Measurements from ENCODE around the gene SLC8A2.

Gene SLC8A2

GRCh38 chr19:47514151-47514868, 42.6 kb upstream of the SLC8A2 start:
- DNase-seq (ENCODE audit: low spot score): no peak
- TF ChIP-seq, protein P1, sequence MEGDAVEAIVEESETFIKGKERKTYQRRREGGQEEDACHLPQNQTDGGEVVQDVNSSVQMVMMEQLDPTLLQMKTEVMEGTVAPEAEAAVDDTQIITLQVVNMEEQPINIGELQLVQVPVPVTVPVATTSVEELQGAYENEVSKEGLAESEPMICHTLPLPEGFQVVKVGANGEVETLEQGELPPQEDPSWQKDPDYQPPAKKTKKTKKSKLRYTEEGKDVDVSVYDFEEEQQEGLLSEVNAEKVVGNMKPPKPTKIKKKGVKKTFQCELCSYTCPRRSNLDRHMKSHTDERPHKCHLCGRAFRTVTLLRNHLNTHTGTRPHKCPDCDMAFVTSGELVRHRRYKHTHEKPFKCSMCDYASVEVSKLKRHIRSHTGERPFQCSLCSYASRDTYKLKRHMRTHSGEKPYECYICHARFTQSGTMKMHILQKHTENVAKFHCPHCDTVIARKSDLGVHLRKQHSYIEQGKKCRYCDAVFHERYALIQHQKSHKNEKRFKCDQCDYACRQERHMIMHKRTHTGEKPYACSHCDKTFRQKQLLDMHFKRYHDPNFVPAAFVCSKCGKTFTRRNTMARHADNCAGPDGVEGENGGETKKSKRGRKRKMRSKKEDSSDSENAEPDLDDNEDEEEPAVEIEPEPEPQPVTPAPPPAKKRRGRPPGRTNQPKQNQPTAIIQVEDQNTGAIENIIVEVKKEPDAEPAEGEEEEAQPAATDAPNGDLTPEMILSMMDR (IDR thresholded peaks at IDR 0.05; ENCODE audit: borderline replicate concordance, control extremely low read depth, extremely low read depth, insufficient read depth, missing control alignments): no peak
- in situ Hi-C loops (cut with MboI; ENCODE audit: low sequenced_read_pairs, unreplicated experiment): no loop called here

DNA sequence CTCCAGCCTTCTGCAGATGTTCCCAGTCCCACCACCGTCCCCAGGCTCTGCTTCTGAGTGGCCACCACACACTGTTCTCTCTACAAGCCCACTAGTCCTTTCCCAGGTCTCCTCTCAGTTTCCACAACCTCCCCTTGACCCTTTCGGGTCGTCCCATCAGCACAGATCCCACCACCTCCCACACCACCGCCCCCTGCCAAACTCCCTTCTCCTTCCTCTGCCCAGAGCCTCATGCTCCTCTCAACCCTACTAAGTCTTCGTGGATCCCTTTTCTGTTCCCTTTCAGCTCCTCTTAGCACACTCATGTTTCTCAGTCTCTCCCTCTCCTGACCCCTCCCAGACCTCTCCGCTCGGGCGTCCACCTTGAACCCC, 41.2 kb upstream of the SLC8A2 start:
- in situ Hi-C loops (cut with MboI; ENCODE audit: low sequenced_read_pairs, unreplicated experiment): no loop called here
- TF ChIP-seq, protein P1 (IDR thresholded peaks at IDR 0.05; ENCODE audit: borderline replicate concordance, control extremely low read depth, extremely low read depth, insufficient read depth, missing control alignments): no peak

GRCh38 chr19:47512183-47512947, 40.7 kb upstream of the SLC8A2 start:
- TF ChIP-seq, protein P1 (IDR thresholded peaks at IDR 0.05; ENCODE audit: borderline replicate concordance, control extremely low read depth, extremely low read depth, insufficient read depth, missing control alignments): no peak
- no peak for DNase-seq (ENCODE audit: low spot score)
- in situ Hi-C loops (cut with MboI; ENCODE audit: low sequenced_read_pairs, unreplicated experiment): no loop called here

More for the DNA sequence above, 41.2 kb upstream of the SLC8A2 start:
- no peak for DNase-seq (ENCODE audit: low spot score)

DNA sequence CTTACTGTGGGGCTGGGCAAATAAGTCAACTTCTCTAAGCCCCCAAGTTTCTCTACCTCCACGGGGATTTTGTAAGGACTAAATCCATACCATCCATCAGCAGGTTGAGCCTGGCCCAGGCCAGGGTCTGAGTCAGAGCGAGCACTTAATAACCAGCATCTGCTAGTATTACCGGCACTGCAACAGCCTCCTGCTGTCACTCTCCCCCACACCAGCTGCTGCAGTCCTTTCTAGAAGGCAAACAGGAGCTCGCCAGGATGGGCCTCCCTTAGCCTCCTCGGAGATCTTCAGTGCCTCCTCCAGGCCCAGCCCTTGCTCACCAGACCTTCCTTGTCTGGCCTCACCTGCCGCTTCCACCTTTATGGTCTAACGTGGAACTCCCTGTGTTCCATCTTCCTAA, 40.0 kb upstream of the SLC8A2 start:
- DNase-seq (ENCODE audit: low spot score): no peak
- TF ChIP-seq, protein P1 (IDR thresholded peaks at IDR 0.05; ENCODE audit: borderline replicate concordance, control extremely low read depth, extremely low read depth, insufficient read depth, missing control alignments): no peak
- in situ Hi-C loops (cut with MboI; ENCODE audit: low sequenced_read_pairs, unreplicated experiment): no loop called here

GRCh38 chr19:47511128-47511517, 39.4 kb upstream of the SLC8A2 start:
- DNase-seq (ENCODE audit: low spot score): no peak
- TF ChIP-seq, protein P1 (IDR thresholded peaks at IDR 0.05; ENCODE audit: borderline replicate concordance, control extremely low read depth, extremely low read depth, insufficient read depth, missing control alignments): no peak
- in situ Hi-C loops (cut with MboI; ENCODE audit: low sequenced_read_pairs, unreplicated experiment): no loop called here

DNA sequence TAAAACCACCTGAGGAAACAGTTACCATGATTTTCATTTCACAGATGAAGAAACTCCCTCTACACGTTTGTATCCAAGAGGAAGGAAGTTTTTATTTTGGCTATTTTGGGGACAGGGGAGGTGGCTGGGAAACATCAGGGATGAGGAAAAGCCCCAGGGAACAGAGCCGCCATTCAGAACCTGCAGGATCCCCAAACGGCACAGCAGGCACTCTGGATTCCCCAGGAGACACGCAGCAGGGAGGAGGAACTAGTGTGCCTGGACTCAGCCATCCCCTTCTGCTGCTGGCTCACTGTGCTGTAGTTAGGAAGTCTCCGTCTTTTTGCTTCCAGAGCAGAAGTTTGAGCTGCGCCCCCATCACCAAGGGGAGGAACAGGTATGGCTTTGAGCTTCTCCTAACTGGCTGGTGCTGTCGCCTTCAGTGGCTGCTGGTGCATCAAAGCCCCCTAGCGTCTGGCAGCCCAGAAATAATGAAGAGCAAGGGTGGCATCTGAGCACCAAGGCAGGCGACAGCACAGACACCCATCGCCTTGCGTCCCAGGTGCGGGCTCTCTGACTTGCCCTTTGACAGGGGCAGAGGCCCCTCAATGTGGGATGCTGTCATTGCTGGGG, 38.9 kb upstream of the SLC8A2 start:
- no peak for DNase-seq (ENCODE audit: low spot score)
- in situ Hi-C loops (cut with MboI; ENCODE audit: low sequenced_read_pairs, unreplicated experiment): no loop called here
- TF ChIP-seq, protein P1 (IDR thresholded peaks at IDR 0.05; ENCODE audit: borderline replicate concordance, control extremely low read depth, extremely low read depth, insufficient read depth, missing control alignments): no peak
